ENCODE measurements around the gene RAVER1. TPM values are rescaled to one million over a fixed set of nuclear protein-coding genes. Genes with fewer than 3 reads are reported as not detected.
"Not testable (repeated sequence)": the region's sequence is repeated elsewhere in the genome, so short reads cannot be mapped to it uniquely, and the experiment has no call there.

Gene RAVER1
- total RNA-seq, 1 experiment from 2014 or later = 87.7 TPM

- Histone ChIP-seq H3K27me3 (replicated peaks; ENCODE audit: insufficient read depth, low read depth, low read length, poor library complexity) (no peaks in the 10 kb centered on the region), H3K4me1 (ENCODE audit: insufficient read depth, low read length, poor library complexity, severe bottlenecking) (peaks cover 19% of the 10 kb centered on the region), H3K36me3 (ENCODE audit: insufficient read depth, low read length, poor library complexity, severe bottlenecking) (no peaks in the 10 kb centered on the region), H3K27ac (ENCODE audit: low read depth, low read length, poor library complexity, severe bottlenecking) (no peak overlapping the region), H3K9me3 (ENCODE audit: low read depth, low read length, poor library complexity, severe bottlenecking) (no peaks in the 10 kb centered on the region), H3K4me3 (ENCODE audit: low read depth, low read length, poor library complexity, severe bottlenecking) (no peak overlapping the region)
- intact Hi-C loops (cut with micrococcal nuclease; ENCODE audit: unreplicated experiment) = no loop called here
- ChIA-PET CTCF (no interaction called here), POLR2A (ENCODE audit: low non-redundant PET) (no interaction called here)
- BruUV-seq (replicated peaks) = no TSS peak
- TF ChIP-seq CTCF (conservative IDR thresholded peaks at IDR 0.05; ENCODE audit: low read depth, low read length) (no peak), EZH2 (IDR thresholded peaks at IDR 0.05; ENCODE audit: borderline replicate concordance, low read depth, low read length, poor library complexity, severe bottlenecking) (no peak)
- no peak for DNase-seq (ENCODE audit: low spot score)
These were observed 49.8 kb downstream of the RAVER1 start for GRCh38 chr19:10283301-10284064.

- H3K4me3 ChIP-seq (ENCODE audit: low read depth, low read length, poor library complexity, severe bottlenecking); CTCF ChIA-PET; H3K27me3 ChIP-seq (replicated peaks; ENCODE audit: insufficient read depth, low read depth, low read length, poor library complexity); intact Hi-C loops (cut with micrococcal nuclease; ENCODE audit: unreplicated experiment); H3K36me3 ChIP-seq (ENCODE audit: insufficient read depth, low read length, poor library complexity, severe bottlenecking); H3K27ac ChIP-seq (ENCODE audit: low read depth, low read length, poor library complexity, severe bottlenecking); DNase-seq (ENCODE audit: low spot score); H3K9me3 ChIP-seq (ENCODE audit: low read depth, low read length, poor library complexity, severe bottlenecking); BruUV-seq (replicated peaks); POLR2A ChIA-PET (ENCODE audit: low non-redundant PET): not testable (repeated sequence)
- H3K4me1 ChIP-seq (ENCODE audit: insufficient read depth, low read length, poor library complexity, severe bottlenecking) = peaks cover 11% of the 10 kb centered on the region
These were observed 51.3 kb downstream of the RAVER1 start for GRCh38 chr19:10282043-10282442.

GRCh38 chr19:10279737-10280442, 53.4 kb downstream of the RAVER1 start:
- TF ChIP-seq EZH2 (IDR thresholded peaks at IDR 0.05; ENCODE audit: borderline replicate concordance, low read depth, low read length, poor library complexity, severe bottlenecking) = no peak
- no peak for TF ChIP-seq CTCF (conservative IDR thresholded peaks at IDR 0.05; ENCODE audit: low read depth, low read length)
- no peaks in the 10 kb centered on the region for H3K36me3 ChIP-seq (ENCODE audit: insufficient read depth, low read length, poor library complexity, severe bottlenecking)
- CTCF ChIA-PET = interaction anchor here (0.7 to 1.5 kb wide), 2 partner anchors 9 to 60 kb away, joined by 4 read pairs; partner anchors contain the start of gene ICAM1
- no peaks in the 10 kb centered on the region for H3K27me3 ChIP-seq (replicated peaks; ENCODE audit: insufficient read depth, low read depth, low read length, poor library complexity)
- H3K9me3 ChIP-seq (ENCODE audit: low read depth, low read length, poor library complexity, severe bottlenecking) = no peaks in the 10 kb centered on the region
- no peak for DNase-seq (ENCODE audit: low spot score)
- no TSS peak for BruUV-seq (replicated peaks)
- POLR2A ChIA-PET (ENCODE audit: low non-redundant PET) = no interaction called here
- no peak overlapping the region for H3K4me3 ChIP-seq (ENCODE audit: low read depth, low read length, poor library complexity, severe bottlenecking)
- intact Hi-C loops (cut with micrococcal nuclease; ENCODE audit: unreplicated experiment) = no loop called here
- no peaks in the 10 kb centered on the region for H3K4me1 ChIP-seq (ENCODE audit: insufficient read depth, low read length, poor library complexity, severe bottlenecking)
- H3K27ac ChIP-seq (ENCODE audit: low read depth, low read length, poor library complexity, severe bottlenecking) = no peak overlapping the region

Data from A673 (cell line).